Measurements from ENCODE around the gene PLCL2. TPM values are rescaled to one million over a fixed set of nuclear protein-coding genes. Genes with fewer than 3 reads are reported as not detected.

The PLCL2 gene
- total RNA-seq, 1 donor from 2014 or later: 0.85 TPM

GRCh38 chr3:17006132-17006852 is 121.5 kb downstream of the PLCL2 start:
- no peaks in the 10 kb centered on the region for H3K36me3 Mint-ChIP-seq (ENCODE audit: low read depth)
- no peak for DNase-seq (ENCODE audit: low spot score)
- TF ChIP-seq, protein P1, sequence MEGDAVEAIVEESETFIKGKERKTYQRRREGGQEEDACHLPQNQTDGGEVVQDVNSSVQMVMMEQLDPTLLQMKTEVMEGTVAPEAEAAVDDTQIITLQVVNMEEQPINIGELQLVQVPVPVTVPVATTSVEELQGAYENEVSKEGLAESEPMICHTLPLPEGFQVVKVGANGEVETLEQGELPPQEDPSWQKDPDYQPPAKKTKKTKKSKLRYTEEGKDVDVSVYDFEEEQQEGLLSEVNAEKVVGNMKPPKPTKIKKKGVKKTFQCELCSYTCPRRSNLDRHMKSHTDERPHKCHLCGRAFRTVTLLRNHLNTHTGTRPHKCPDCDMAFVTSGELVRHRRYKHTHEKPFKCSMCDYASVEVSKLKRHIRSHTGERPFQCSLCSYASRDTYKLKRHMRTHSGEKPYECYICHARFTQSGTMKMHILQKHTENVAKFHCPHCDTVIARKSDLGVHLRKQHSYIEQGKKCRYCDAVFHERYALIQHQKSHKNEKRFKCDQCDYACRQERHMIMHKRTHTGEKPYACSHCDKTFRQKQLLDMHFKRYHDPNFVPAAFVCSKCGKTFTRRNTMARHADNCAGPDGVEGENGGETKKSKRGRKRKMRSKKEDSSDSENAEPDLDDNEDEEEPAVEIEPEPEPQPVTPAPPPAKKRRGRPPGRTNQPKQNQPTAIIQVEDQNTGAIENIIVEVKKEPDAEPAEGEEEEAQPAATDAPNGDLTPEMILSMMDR (IDR thresholded peaks at IDR 0.05): no peak
- no peaks in the 10 kb centered on the region for H3K4me1 Mint-ChIP-seq (ENCODE audit: low read depth)
- no peak overlapping the region for H3K4me3 Mint-ChIP-seq (ENCODE audit: unreplicated experiment)
- no peak overlapping the region for H3K27ac Mint-ChIP-seq (ENCODE audit: unreplicated experiment)
- H3K27me3 Mint-ChIP-seq (ENCODE audit: low read depth): no peaks in the 10 kb centered on the region
- H3K9me3 Mint-ChIP-seq (ENCODE audit: low read depth): peaks cover 16% of the 10 kb centered on the region

DNA sequence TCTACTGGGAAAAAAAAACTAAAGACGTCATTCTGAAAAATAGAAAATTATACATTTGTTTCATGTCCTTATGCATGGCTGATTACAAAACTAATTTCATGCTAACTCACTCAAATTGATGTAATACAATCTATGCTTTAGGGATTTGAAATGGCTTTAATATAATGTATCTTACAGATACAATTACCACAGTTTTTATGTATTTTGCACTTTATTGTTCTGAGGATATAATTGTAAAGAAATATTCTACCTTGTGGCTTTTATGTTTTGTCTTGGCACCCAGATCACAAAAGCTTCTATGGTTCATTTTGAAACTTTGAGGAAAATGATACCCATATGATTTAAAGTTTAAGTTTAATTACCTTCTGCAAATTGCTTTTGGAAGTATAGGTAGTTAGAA is 122.5 kb downstream of the PLCL2 start:
- no peaks in the 10 kb centered on the region for H3K27me3 Mint-ChIP-seq (ENCODE audit: low read depth)

GRCh38 chr3:17009826-17010225 is 125.1 kb downstream of the PLCL2 start:
- TF ChIP-seq, protein P1 (IDR thresholded peaks at IDR 0.05): no peak
- Mint-ChIP-seq H3K36me3 (ENCODE audit: low read depth) (no peaks in the 10 kb centered on the region), H3K4me1 (ENCODE audit: low read depth) (no peaks in the 10 kb centered on the region), H3K27ac (ENCODE audit: unreplicated experiment) (no peak overlapping the region), H3K9me3 (ENCODE audit: low read depth) (no peaks in the 10 kb centered on the region), H3K4me3 (ENCODE audit: unreplicated experiment) (no peak overlapping the region), H3K27me3 (ENCODE audit: low read depth) (no peaks in the 10 kb centered on the region)
- DNase-seq (ENCODE audit: low spot score): no peak

More for the DNA sequence above, 122.5 kb downstream of the PLCL2 start:
- Mint-ChIP-seq H3K4me1 (ENCODE audit: low read depth) (no peaks in the 10 kb centered on the region), H3K9me3 (ENCODE audit: low read depth) (peaks cover 7% of the 10 kb centered on the region), H3K27ac (ENCODE audit: unreplicated experiment) (no peak overlapping the region), H3K4me3 (ENCODE audit: unreplicated experiment) (no peak overlapping the region), H3K36me3 (ENCODE audit: low read depth) (no peaks in the 10 kb centered on the region)
- DNase-seq (ENCODE audit: low spot score): no peak
- TF ChIP-seq, protein P1 (IDR thresholded peaks at IDR 0.05): no peak

- no peaks in the 10 kb centered on the region for H3K9me3 Mint-ChIP-seq (ENCODE audit: low read depth)
- H3K27me3 Mint-ChIP-seq (ENCODE audit: low read depth): no peaks in the 10 kb centered on the region
- no peak overlapping the region for H3K4me3 Mint-ChIP-seq (ENCODE audit: unreplicated experiment)
- no peaks in the 10 kb centered on the region for H3K4me1 Mint-ChIP-seq (ENCODE audit: low read depth)
- H3K27ac Mint-ChIP-seq (ENCODE audit: unreplicated experiment): no peak overlapping the region
- no peaks in the 10 kb centered on the region for H3K36me3 Mint-ChIP-seq (ENCODE audit: low read depth)
- TF ChIP-seq, protein P1 (IDR thresholded peaks at IDR 0.05): no peak
- DNase-seq (ENCODE audit: low spot score): no peak
Measured at GRCh38 chr3:17011728-17012338, 127.1 kb downstream of the PLCL2 start.

DNA sequence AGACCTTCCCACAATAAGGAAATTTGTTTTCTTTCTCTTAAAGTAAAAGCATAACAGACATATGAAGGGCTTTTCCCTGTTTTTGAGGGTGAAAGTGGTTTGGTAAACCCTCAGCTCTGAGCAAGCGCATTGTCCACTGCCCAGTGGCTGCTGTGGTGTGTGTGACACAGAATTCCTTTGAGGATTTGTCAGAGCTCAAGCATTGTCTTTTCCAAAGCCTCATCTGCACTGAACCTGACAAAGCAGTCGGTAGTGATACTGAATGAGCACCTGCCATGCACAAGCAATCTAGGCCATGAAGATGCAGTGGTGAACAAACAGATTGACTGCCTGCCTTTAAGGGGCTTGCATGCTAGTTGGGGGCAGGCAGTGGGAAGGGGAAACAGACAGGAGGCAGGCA is 128.3 kb downstream of the PLCL2 start:
- TF ChIP-seq, protein P1 (IDR thresholded peaks at IDR 0.05): no peak
- H3K4me1 Mint-ChIP-seq (ENCODE audit: low read depth): no peaks in the 10 kb centered on the region
- H3K36me3 Mint-ChIP-seq (ENCODE audit: low read depth): no peaks in the 10 kb centered on the region
- H3K9me3 Mint-ChIP-seq (ENCODE audit: low read depth): no peaks in the 10 kb centered on the region
- H3K4me3 Mint-ChIP-seq (ENCODE audit: unreplicated experiment): no peak overlapping the region
- H3K27ac Mint-ChIP-seq (ENCODE audit: unreplicated experiment): no peak overlapping the region
- no peak for DNase-seq (ENCODE audit: low spot score)
- H3K27me3 Mint-ChIP-seq (ENCODE audit: low read depth): no peaks in the 10 kb centered on the region
